COLO829 (cell line): ENCODE data around the gene APLP1.
"Not testable (repeated sequence)": the region's sequence is repeated elsewhere in the genome, so short reads cannot be mapped to it uniquely, and the experiment has no call there.

Experiments
- DNase-seq: peaks from one replicate; pipeline ENCODE4 v3.0.0; 2012; ENCODE audit warnings: low spot score

Gene APLP1

GRCh38 chr19:35904311-35905068 is 36.1 kb downstream of the APLP1 start:
- DNase-seq: no peak

DNA sequence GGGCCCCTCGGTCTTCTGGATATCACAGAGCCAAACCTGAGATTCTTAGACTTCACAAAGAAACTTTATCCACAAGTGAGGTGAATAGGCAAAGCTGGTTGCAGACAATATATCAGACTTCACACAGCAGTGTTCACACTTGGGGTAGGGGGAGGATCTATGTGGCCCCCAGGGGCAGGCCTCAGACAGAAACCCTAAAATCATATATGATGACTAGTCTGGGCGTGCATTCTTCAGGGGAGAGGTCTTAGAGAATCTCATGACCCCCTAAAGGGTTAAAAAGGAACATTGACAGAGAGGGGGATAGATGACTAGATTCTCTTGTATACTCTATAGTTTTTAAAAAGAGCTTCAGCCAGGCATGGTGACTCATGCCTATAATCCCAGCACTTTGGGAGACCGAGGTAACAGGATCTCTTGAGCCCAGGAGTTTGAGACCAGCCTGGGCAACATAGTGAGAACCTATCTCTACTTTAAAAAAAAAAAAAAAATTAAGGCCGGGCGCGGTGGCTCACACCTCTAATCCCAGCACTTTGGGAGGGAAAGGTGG is 36.9 kb downstream of the APLP1 start:
- no peak for DNase-seq

- no peak for DNase-seq
These were observed 39.0 kb downstream of the APLP1 start for GRCh38 chr19:35907377-35907745.

DNA sequence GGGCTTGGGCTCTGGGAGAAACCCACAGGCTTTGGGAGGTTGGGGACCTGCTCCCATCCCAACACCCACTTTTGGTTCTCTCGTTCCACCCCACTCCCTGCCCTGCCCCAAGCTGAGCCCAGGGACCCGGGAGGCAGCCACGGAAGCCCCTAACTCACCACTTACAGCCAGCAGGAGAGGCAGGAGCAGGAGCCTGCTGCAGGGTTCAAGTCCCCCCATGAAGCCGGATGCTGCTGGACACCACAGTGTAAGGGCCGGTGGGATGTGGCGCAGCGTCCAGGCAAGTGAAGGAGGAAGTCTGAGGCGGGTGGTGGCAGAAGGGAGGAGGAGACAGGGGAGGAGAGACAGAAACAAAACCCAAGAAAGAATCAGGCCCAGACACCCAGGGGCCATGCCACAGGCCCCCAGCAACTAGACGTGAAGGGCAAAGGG is 39.7 kb downstream of the APLP1 start, which contains the start of gene TYROBP:
Gene TYROBP, minus strand, starts transcription at position 286 of the 432 bp plus-strand sequence. Its CDS starts 67 bp downstream, at position 219.
- no peak for DNase-seq

- no peak for DNase-seq
These were observed 40.8 kb downstream of the APLP1 start for GRCh38 chr19:35908973-35909683.

- no peak for DNase-seq
These were observed 41.3 kb downstream of the APLP1 start for GRCh38 chr19:35909684-35910035.

DNA sequence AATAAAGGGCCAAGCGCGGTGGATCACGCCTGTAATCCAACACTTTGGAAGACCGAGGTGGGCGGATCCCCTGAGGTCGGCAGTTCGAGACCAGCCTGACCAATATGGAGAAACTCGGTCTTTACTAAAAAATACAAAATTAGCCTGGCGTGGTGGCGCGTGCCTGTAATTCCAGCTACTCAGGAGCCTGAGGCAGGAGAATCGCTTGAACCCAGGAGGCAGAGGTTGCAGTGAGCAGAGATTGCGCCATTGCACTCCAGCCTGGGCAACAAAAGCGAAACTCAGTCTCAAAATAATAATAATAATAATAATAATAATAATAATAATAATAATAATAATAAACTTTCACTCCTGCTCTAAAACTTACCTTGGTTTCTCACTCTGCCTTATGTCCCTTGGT is 42.0 kb downstream of the APLP1 start:
- not testable (repeated sequence) for DNase-seq

GRCh38 chr19:35911173-35911572 is 42.8 kb downstream of the APLP1 start:
- DNase-seq: no peak

- no peak for DNase-seq
These were observed 43.4 kb downstream of the APLP1 start for GRCh38 chr19:35911790-35912189.

GRCh38 chr19:35913589-35913988 is 45.2 kb downstream of the APLP1 start:
- DNase-seq: no peak

- DNase-seq: no peak
These were observed 47.1 kb downstream of the APLP1 start for GRCh38 chr19:35915443-35915842.

GRCh38 chr19:35919306-35919705 is 50.9 kb downstream of the APLP1 start:
- no peak for DNase-seq

DNA sequence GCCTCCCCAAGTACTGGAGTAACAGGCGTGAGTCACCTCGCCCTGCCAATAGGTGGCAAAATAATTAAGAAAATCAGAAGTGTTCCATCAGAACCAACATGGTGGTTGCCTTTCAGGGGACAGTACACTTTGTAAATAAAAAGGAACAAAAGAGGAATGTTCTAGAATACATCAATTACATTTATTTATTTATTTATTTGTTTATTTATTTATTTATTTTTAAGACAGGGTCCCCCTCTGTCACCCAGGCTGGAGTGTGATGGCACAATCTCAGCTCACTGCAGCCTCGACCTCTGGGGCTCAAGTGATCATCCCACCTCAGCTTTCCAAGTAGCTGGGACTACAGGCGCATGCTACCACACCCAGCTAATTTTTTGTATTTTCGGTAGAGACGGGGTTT is 52.6 kb downstream of the APLP1 start:
- no peak for DNase-seq

GRCh38 chr19:35925501-35925900 is 57.1 kb downstream of the APLP1 start:
- no peak for DNase-seq

DNA sequence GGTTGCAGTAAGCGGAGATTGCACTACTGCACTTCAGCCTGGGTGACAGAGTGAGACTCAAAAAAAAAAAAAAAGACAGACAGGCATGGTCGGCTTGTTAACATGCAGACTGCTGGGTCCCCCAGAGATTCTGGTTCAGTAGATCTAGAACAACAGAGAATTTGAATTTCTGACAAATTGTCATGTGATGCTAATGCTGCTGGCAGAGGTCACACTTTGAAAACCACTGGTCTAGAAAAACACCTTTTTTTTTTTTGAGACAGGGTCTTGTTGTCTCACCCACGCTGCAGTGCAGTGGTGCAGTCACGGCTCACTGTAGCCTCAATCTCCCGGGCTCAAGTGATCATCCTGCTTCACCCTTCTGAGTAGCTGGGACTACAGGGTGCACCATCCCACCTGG is 60.1 kb downstream of the APLP1 start:
- DNase-seq: no peak
